ENCODE measurements around the gene GPI.
A peak's percentile ranks its signal among the peaks of the same experiment; 100 is the strongest.
"Not testable (repeated sequence)": the region's sequence is repeated elsewhere in the genome, so short reads cannot be mapped to it uniquely, and the experiment has no call there.

GPI gene

DNA sequence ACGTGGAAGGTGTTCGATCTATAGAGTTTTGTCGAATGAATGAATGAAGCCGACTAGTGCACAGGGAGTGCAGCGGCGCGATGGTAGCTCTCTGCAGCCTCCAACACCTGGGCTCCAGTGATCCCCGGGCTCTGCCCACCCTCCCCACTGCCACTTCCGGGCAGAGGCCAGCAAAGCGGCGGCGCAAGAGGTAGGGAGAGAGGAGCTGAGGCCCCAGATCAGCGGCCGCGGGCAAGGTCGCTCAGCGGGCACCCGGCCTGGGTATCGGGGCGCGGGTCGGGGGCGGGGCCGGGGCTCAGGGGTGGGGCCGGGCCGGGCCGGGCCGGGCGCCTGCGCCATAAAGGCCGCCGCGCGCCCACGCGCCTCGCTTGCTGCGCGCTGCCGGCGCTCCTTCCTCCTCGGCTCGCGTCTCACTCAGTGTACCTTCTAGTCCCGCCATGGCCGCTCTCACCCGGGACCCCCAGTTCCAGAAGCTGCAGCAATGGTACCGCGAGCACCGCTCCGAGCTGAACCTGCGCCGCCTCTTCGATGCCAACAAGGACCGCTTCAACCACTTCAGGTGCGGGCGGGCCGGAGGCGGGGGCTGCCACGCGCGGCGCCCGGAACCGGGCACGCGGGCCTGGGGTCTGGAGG lies at the start of gene GPI:
TSS of gene GPI (plus strand) at position 367 of the 633 bp plus-strand sequence. CDS start at position 438, 71 bp downstream.
- peak; percentile 67 to 78 for DNase-seq

DNA sequence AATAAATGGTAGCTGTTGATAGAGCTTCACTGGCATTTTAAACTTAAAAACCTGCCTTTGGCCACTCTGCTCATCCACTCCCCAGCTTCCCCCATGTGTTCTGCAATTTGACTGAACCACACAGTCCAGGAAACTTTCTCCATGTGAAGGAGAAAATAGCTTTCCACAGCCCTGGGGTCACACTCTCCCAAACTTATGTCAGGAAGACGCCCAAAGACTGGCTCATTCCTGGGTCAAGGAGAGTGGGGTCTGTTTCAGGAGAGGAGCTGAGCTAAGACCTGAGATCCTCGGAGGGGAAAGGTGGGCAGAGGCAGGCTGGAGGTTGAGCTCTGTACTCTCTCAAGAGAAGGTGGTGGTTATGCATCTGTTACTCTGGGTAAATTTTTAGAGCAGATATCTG lies 48.7 kb upstream of the GPI start:
- DNase-seq = no peak

DNA sequence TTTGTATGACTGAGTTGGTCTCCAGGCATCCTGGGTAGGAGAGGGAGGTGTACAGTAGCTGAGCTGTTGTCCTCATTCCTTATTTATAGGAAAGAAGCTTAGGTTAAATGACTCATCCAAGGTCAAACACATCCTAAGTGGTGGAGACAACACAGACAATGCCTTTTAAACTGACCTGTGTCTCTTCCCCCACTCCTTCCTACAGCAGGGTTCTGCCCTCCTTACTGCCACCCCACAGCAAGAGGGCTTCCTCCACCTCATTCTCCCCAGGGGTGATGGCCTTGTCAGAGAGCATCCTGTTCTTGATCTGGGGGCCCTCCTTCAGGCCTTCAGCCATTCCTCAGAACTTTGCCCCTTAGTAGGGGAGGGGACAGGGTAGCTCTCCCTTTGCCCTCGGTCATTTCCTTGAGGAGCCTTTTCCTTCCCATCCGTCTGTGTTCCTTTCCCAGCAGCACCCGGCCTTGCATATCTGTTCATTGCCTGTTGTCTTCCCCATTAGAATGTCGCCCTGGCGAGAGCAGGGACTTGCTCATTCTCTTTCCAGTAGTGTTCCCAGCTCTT lies 48.2 kb upstream of the GPI start:
- no peak for DNase-seq

DNA sequence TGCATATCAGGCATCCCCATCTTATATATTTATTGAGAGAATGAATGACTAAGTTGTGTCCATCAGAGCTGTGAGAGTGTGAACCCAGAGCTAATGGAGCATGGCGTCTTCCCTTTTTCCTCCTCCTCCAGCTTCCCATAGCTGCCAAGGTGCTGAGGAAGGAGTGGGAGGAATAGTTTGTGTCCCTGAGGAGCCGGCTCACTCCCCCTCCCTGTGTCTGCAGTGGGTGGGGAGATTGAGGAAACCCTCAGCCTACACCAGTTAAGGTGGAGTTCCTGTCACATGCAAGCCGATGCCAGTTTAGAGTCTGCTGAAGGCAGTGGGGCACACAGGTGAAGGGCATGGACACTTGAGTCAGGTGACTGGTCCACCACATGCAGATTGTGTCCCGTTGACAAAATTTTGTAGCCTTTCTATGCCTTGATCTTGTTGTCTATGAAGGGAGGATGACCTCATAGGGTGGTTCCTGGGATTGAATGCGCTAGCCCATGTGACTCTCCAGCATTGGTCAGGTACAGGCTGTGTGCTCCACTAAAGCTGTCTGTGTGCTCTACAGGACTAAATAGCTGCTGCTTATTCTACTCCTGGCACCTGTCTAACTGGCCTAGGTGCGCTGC lies 47.6 kb upstream of the GPI start:
- no peak for DNase-seq

DNA sequence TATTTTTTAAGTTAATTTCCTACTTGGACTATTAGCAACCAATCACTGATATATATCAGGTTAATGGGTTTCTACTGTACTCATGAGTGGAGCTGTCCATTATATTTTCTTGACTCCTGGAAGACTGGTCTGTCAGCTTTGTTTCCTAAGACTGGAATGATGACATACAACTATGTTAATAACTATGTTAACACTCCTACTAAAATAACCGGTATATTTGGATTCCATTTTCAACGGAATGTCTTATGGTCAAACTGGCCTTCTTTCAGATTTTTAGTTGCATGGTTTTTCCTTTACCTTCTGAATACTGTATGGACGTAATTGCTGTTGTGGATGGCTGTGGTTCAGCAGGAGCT lies 45.8 kb upstream of the GPI start:
- no peak for DNase-seq

- DNase-seq = no peak
Observed at GRCh38 chr19:34319785-34320184, 45.2 kb upstream of the GPI start.

DNA sequence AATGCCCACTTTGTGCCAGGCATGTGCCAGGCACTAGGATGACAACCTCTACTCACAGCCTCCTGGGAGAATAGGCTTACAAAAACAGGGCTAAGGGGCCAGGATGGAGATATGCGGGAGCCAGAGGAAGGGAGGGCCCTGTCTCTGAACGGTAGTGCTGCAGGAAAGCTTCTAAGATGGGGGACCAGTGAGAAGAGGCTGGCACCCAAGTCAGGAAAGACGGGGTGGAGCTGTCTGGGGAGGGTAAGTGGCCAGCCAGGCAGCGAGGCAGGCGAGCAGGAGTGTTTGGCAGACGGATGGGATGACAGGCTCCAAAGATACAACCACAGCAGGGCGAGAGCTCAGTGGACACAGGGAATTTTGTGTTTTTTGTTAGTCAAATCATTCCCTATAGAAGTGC lies 44.7 kb upstream of the GPI start:
- no peak for DNase-seq

- DNase-seq = no peak
Observed at GRCh38 chr19:34321735-34322134, 43.3 kb upstream of the GPI start.

DNA sequence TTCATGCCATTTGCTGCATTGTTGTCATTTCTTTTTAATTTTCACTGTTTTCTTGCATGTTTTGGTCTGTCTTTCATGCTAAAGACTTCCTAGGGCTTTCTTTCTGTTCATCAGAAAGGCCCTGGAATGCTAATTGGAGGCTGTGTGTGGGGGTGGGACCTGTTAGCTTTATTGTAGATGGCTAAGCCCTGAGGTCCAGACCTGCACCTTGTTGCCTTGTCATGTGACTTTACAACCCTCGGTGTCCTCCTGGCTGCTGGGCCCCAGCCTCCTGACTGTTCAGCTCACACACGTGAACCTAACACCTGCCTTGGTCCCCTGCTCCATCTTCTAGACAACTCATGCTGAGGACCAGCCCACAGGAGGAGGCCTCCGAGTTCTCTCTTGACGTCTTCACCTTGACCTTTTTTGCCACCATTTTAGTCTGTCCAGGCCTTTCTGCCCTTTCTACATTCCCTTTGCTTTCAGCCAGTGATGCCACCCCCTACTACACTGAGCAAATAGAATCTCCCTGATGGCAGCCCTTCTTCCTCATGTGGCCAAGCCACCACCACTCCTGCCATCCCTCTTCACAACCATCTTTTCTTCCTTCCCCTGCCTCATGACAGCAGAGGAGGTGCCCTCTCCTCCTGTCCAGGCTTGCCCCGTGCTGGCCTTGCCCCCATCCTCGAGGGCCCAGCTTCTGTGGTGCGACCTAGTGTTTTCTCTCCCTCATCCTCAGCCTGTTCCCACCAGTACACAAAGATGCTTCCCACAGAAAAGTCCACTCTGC lies 41.4 kb upstream of the GPI start:
- no peak for DNase-seq

- DNase-seq = no peak
Observed at GRCh38 chr19:34324320-34324719, 40.7 kb upstream of the GPI start.

DNA sequence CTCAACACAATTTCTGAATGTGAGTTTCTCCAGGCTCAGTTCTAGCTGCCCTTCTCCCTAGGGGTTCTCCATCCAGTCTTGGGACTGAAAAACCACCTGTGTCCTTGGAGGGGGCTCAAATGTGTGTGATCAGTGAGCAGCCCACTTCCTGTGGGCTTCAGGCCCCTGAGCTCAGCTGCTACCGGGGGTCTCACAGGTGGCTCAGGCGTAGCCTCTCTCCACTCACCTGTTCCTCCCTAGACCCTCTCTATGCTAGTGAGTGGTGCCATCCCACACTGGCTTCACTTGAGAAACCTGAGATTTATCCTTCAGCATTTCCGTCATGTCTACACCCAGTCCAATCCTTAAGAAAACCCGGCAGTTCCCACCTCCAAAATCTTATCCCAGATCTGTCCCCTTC lies 39.8 kb upstream of the GPI start:
- DNase-seq = no peak

GRCh38 chr19:34325981-34326787 lies 38.8 kb upstream of the GPI start:
- DNase-seq = no peak

DNA sequence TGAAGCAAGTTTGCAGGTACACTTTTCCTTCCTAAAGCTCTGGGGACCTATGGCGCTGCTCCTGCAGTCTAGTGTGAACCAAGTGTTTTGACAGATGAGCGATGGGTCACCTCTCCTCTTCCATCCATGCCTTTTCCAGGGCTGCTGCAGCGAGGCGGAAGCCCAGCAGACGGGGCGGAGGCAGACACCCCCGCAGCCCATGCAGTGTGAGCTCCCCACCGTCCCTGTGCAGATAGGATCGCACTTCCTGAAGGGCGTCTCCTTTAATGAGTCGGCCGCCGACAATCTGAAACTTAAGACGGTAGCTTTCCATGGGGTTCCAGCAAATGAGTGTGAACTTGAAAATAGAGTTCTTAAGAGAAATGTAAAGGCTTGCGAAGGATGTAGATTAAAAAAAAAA lies 37.1 kb upstream of the GPI start:
- DNase-seq = no peak

DNA sequence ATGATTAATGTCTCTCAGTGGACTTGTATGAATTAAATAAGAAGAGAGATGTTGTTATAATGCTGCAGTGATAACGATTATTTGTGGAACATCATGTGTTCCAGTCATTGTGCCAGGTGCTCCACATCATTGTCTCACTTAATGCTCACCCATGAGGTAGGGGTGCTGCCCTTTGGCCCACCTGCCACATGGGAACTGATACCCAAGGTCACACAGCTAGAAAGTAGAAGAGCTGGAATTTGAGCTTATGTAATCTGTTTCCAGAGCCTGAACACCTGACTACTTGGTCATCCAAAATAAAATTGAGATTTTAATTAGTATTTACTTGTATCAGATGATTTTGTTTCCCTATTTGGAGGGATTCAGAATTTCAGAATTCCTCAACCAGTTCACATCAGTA lies 36.0 kb upstream of the GPI start:
- DNase-seq = no peak

- DNase-seq = no peak
Observed at GRCh38 chr19:34330116-34330515, 34.9 kb upstream of the GPI start.

- not testable (repeated sequence) for DNase-seq
Observed at GRCh38 chr19:34330596-34330995, 34.4 kb upstream of the GPI start.

DNA sequence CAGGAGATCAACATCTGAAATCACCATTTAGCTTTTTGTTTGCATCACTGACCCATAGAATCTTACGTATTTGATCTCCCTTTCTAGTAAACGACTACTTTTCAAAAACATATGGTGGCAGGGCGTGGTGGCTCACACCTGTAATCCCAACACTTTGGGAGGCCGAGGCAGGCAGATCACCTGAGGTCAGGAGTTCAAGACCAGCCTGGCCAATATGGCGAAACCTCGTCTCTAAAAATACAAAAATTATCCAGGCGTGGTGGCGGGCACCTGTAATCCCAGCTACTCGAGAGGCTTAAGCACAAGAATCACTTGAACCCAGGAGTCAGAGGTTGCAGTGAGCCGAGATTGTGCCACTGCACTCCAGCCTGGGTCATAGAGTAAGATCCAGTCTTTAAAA lies 33.4 kb upstream of the GPI start:
- DNase-seq = not testable (repeated sequence)

DNA sequence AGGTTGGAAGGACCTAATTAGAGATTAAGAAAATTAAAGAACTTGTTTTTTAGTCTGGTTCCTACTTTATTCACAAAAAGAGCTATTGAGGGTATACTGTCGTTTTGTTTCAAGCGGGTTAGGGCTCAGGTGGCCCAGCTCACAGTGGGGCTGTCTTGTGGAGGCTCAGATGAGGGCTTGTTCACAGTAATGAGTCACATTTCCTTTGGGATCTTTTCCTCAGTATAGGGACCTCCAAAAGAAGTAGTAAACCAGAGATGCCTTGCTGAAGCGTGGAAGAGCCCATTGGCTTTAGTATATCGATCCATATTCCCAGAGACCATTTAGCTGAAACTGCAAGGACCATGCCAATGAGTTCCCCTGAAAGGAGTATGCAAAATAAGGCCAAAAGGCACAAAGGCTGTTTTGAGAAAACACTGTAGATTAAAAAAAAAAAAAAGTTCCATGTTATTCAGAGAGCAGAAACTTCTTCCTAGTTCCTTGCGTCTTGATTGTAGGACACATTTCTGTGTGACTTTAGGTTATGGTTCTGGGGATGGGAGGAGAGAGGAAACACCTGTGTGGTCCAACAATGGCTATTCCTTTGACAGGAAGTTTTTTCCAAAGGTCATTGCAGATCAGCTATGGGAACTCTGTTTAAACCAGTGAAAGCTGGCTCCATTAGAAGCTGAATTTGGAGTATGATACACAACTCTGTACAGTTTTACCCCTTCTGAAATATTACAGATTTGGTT lies 32.8 kb upstream of the GPI start:
- no peak for DNase-seq

GRCh38 chr19:34335914-34336313 lies 29.1 kb upstream of the GPI start:
- no peak for DNase-seq

DNA sequence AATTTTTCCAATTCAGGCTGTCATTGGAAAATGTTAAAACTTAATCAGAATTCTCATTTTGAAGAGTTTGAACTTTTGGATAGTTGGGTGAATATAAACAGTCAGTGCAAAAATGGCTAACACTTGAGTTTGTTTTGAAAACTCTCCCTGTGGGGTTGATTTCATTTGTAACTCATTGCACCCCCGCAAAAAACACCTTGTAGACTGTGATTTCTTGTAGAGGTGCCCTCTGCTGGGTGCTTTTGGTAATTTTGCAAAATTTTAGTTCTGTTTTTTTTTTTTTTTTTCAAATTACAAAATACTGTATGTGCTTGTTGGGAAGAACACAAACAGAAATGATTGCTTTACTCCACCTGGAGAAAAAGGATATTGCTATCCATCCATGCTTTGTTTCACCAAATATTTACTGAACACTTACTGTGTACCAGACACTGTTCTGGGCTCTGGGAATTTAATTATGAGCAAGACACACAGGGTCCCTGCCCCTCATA lies 28.2 kb upstream of the GPI start:
- DNase-seq = peak; percentile 29 to 72

GRCh38 chr19:34337739-34338138 lies 27.3 kb upstream of the GPI start:
- DNase-seq = no peak
